A673 (cell line): ENCODE data around the gene N4BP3.

Source experiments
- EZH2 ChIP-seq: fragments of 200-600 bp; sonication (generic); IDR thresholded peaks from 2 replicates; pipeline ENCODE4 v1.6.1; 2017; ENCODE audit warnings: borderline replicate concordance, low read depth, mild to moderate bottlenecking, mixed read lengths, antibody characterized with exemption, low read length; ENCODE audit not compliant: poor library complexity, severe bottlenecking
- TF ChIP-seq, protein P1 (sequence below): fragments of 300-800, 200-600 bp; sonication (generic); conservative IDR thresholded peaks from 2 replicates; pipeline ENCODE4 v1.5.1; 2017; ENCODE audit warnings: low read depth, mild to moderate bottlenecking, antibody characterized with exemption, low read length, moderate library complexity, mixed read lengths

DNA sequence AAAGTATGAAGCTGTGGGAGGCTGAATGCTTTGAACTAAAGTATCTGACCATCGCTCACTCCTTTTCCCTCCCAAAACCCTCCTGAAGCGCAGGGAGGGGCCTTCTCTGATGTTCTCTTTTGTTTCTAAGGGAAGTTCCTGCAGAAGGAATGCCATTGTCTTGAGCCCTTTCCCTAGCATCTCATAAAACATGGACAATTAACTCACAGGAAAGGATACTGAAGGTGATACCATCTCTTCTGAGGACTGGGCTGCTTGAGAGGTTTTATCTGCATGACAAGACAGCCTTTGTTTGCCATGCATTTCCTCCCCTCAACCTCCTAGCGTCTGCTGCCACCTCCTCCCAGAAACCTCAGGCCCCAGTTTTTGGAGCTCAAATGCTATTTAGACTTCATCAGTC is 13.2 kb downstream of the N4BP3 start:
- TF ChIP-seq, protein P1, sequence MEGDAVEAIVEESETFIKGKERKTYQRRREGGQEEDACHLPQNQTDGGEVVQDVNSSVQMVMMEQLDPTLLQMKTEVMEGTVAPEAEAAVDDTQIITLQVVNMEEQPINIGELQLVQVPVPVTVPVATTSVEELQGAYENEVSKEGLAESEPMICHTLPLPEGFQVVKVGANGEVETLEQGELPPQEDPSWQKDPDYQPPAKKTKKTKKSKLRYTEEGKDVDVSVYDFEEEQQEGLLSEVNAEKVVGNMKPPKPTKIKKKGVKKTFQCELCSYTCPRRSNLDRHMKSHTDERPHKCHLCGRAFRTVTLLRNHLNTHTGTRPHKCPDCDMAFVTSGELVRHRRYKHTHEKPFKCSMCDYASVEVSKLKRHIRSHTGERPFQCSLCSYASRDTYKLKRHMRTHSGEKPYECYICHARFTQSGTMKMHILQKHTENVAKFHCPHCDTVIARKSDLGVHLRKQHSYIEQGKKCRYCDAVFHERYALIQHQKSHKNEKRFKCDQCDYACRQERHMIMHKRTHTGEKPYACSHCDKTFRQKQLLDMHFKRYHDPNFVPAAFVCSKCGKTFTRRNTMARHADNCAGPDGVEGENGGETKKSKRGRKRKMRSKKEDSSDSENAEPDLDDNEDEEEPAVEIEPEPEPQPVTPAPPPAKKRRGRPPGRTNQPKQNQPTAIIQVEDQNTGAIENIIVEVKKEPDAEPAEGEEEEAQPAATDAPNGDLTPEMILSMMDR = no peak
- TF ChIP-seq EZH2 = no peak
